ENCODE data around the gene ZNF76.
"Not testable (repeated sequence)": the region's sequence is repeated elsewhere in the genome, so short reads cannot be mapped to it uniquely, and the experiment has no call there.

Gene ZNF76

DNA sequence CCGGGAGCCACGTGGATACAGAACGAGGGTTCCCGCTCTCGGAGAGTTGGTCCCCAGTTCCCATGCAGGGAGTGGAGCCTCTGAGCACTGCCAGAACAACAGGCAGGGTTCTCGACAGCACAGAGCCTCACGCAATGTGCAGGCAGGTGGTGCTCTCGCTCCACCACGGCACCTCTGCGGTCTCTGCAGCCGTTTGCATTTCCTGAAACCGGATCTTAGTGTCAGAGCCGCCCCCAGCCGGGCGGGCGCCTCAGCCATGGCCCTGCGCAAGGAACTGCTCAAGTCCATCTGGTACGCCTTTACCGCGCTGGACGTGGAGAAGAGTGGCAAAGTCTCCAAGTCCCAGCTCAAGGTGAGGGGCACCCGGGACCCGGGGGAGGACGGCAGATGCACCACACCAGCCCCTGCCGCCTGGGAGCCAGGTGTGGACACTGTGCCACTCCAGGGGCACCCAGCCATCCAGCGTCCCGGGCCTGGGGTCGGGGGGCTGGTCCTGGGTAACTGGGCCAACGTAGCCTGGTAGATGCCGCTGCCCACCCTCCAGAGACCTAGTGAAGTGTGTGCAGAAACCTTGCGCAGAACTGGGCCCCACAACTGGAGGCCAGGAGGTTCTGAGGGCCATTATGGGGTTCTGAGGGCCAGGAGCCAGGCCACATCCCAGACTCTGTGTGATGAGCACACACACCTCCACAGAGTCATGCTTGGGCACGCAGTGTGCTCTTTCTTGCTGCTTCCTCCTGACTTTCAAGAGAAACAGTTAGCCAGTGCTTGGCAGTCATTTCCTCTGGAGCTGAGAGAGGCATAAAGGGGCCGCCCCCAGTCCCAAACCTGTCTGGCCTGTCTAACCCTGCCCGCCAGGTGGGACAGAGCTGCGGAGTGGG is 38.3 kb downstream of the ZNF76 start, which contains the start of gene DEF6:
TSS of gene DEF6 (plus strand) at position 218 of the 881 bp plus-strand sequence. CDS start at position 257, 39 bp downstream.
- in situ Hi-C loops (cut with HindIII; ENCODE audit: low sequenced_read_pairs) = no loop called here

DNA sequence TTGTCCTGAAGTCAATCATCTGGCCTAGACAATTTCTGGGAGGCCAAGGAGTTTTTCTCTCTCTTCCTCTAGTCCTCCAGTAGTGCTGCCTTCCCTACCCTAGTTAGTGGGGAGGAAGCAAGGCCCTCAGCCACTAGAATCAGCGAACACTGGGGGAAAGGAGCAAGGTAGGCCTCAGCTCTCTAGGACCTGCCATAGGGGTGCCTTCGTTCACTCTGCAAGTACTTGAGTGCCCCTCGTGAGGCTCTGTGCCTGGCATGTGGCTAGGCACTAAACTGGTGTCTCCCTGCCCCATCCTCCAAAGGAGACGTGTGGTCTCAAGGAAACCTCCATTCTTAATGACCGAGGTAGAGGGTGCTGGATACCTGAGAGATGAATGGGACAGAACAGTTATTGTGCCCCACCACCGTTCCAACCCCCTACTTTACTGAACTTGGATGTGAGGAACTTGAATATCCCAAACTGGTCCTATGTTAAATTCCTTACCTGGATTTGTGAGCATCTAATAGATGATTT is 39.1 kb downstream of the ZNF76 start:
- in situ Hi-C loops (cut with HindIII; ENCODE audit: low sequenced_read_pairs) = no loop called here

DNA sequence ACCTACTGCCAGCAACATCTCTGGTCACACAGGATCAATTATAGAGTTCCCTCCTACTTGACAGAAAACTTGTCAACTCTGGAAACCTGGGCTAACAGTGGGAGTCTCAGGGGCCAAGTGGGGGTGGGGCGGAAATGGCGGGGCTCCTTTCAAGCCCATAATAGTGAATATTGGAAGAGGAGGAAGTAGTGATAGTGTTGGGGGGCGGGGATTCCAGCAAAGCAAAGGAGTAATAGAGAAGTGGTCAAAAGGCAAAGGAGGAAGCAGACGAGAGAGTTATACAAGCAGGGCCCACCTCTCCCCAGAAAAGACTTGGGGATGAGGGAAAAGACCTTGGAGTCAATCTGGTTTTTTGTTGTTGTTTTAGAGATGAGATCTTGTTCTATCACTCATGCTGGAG is 40.1 kb downstream of the ZNF76 start:
- in situ Hi-C loops (cut with HindIII; ENCODE audit: low sequenced_read_pairs) = no loop called here

DNA sequence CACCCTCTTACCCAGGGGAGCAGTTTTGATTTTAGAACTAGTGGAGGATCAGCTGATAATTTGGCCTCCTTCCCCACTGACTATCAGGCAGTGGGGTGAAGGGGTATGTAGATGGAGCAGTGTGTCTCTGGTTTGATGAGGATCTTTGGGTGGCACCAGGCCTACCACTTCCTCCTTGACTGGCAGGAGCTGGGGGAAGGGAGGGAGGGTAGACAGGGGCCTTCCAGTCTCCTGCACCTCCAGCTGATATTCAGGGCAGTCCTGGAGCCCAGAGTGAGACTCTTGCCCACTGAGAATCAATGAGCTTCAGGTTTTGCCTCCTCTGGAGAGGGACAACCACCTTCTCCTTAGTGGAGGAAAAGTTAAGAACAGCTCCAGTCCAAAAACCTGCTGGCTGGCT is 41.3 kb downstream of the ZNF76 start:
- in situ Hi-C loops (cut with HindIII; ENCODE audit: low sequenced_read_pairs) = no loop called here

DNA sequence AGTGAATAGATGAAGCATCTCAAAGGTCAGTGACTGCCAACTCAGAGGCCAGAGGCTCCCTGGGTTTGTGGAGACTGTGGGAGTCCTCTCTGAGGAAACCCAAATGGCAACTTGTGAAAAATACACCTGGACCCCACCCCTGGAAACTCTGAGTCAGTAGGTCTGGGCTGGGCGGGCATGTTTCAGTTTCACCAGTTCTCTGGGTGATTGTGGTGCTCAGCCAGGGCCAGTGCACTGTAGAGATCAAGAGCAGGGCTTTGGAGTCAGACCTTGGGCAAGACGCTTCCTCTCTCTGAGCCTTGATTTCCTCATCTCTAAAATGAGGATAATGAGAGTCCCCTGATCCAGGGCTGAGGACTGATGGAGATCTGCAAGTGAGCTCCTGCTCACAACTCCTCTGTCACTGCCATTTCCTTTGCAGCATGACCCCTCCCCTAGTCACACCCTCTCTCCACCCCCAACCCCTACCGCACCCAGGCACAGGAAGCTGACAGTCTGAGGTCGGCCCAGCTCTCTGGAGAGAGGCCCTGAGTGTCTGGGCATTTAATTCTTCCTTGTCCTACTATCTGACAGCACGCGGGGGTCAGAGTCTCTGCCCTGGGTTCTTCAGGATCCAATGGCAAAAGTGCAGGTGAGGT is 43.2 kb downstream of the ZNF76 start:
- in situ Hi-C loops (cut with HindIII; ENCODE audit: low sequenced_read_pairs) = no loop called here

DNA sequence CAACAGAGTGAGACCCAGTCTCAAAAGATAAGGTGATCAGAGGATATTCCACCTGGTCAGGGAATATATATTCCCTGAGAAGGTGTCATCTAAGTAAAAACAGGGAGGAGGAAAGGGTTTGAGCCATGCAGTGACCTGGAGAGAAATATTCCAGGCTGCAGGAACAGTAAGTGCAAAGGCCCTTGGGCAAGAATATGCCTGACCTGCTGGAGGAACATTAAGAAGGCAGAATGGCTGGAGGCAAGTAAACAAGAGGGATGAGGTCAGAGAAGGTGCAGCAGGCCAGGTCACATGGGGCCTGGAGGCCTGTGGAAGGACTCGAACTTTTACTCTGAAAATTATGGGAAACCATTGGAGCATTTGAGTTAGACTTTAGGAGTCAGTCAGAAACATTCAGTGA is 44.8 kb downstream of the ZNF76 start:
- in situ Hi-C loops (cut with HindIII; ENCODE audit: low sequenced_read_pairs) = no loop called here

DNA sequence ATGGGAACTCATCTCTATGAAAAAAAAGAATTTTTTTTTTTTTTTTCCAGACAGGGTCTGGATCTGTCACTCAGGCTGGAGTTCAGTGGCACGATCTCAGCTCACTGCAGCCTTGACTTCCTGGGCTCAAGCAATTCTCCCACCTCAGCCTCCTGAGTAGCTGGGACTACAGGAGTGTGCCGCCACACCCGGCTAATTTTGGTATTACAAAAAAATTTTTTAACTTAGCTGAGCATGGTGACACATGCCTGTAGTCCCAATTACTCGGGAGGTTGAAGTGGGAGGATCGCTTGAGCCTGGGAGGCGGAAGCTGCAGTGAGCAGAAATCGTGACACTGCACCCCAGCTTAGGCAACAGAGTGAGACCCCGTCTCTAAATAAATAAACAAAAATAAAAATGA is 45.6 kb downstream of the ZNF76 start:
- in situ Hi-C loops (cut with HindIII; ENCODE audit: low sequenced_read_pairs) = no loop called here

DNA sequence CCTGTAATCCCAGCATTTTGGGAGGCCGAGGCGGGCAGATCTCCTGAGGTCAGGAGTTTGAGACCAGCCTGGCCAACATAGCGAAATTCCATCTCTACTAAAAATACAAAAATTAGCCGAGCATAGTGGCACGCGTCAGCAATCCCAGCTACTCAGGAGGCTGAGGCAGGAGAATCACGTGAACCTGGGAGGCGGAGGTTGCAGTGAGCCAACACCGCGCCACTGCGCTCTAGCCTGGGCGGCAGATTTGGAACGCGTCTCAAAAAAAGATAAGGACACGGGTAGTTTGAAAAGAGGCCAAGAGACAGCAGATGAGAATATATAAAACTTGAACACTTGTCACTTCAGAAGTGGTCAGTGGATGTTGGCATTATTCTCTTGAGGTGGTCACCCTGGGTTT is 47.6 kb downstream of the ZNF76 start:
- in situ Hi-C loops (cut with HindIII; ENCODE audit: low sequenced_read_pairs) = not testable (repeated sequence)

DNA sequence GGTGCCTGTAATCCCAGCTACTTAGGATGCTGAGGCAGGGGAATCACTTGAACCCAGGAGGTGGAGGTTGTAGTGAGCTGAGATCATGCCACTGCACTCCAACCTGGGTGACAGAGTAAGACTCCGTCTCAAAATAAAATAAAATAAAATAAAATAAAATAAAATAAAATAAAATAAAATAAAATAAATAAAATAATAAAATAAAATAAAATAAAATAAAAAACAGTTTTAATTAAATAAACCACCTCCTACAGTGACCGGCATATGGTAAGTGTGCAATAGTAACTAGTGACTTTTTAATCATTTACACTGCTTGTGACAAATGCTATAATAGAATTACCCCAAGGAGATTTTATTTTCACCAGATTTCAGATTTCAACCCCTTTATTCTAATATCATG is 49.0 kb downstream of the ZNF76 start:
- in situ Hi-C loops (cut with HindIII; ENCODE audit: low sequenced_read_pairs) = not testable (repeated sequence)

DNA sequence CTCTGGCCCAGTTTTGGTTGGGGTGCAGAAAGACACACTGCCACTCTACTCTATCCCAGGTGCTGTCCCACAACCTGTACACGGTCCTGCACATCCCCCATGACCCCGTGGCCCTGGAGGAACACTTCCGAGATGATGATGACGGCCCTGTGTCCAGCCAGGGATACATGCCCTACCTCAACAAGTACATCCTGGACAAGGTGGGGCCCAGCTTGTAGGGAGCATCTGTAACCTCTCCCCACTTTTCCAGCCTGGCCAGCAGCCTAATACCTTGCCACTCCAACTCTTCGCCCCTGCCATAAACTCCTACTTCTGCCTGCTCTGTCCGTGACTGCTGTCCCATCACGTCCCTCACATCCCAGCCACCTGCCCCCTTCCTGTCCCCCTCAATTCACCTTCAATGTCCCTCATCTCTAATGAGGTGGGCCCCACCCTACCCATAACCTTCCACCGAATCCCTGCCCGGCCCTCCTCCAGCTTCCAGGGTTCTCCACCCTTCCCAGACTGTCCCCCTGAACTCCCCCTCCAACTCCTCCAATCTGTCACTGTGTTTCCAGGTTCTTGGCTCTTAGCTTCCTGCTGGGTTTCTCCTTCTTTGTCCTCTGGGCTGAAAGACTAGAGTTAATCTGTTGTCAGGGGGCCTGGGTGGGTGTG is 50.2 kb downstream of the ZNF76 start:
- in situ Hi-C loops (cut with HindIII; ENCODE audit: low sequenced_read_pairs) = no loop called here

DNA sequence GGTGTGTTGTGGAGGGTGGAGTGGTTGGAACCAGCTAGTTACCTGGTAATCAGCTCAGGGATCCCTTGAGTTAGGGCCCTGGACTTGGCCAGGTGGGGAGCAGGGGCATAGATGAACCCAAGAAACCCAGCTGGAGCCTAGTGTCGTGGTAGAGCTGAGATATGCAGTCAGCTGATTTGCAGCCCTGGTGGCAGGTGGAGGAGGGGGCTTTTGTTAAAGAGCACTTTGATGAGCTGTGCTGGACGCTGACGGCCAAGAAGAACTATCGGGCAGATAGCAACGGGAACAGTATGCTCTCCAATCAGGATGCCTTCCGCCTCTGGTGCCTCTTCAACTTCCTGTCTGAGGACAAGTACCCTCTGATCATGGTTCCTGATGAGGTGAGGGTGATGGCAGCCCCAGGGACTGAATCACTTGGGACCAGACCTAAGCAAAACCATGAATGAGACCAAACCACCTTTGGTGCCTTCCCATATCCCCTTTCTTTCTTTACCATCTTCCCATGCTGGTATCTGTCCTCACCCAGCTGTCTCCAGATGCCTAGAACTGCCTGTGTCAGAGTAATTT is 50.8 kb downstream of the ZNF76 start:
- in situ Hi-C loops (cut with HindIII; ENCODE audit: low sequenced_read_pairs) = no loop called here

DNA sequence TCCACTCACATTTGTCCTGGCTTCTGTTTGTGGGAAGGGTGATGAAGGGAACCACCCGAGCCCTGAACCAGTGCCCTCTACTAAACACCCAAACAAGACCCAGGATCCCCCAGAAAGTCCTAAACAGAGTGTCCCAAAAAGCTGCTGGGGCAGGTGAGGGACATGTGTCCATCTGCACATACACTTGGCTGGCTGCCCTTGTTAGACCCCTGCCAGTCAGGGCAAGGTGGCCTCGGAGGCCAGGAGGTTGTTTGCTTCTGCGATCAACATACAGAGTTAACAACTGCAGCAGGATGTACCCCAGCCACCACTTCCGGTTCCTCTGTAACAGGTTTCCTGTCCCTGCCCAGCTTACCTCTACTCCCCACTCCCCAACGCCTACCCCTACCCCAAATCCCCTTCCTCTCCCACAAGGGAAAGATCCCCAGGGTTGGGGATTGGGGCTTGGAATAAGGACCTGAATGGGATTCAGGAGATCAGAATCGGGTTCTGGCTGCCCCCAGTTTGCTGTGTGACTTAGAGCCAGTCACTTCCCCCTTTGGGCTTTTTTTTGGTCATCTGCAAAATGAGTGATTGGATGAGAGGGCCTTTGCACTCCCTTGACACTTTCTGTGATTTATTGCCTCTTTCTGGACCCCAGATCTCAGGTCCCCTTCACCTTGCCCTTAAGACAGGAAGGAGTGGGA is 52.0 kb downstream of the ZNF76 start:
- in situ Hi-C loops (cut with HindIII; ENCODE audit: low sequenced_read_pairs) = no loop called here

DNA sequence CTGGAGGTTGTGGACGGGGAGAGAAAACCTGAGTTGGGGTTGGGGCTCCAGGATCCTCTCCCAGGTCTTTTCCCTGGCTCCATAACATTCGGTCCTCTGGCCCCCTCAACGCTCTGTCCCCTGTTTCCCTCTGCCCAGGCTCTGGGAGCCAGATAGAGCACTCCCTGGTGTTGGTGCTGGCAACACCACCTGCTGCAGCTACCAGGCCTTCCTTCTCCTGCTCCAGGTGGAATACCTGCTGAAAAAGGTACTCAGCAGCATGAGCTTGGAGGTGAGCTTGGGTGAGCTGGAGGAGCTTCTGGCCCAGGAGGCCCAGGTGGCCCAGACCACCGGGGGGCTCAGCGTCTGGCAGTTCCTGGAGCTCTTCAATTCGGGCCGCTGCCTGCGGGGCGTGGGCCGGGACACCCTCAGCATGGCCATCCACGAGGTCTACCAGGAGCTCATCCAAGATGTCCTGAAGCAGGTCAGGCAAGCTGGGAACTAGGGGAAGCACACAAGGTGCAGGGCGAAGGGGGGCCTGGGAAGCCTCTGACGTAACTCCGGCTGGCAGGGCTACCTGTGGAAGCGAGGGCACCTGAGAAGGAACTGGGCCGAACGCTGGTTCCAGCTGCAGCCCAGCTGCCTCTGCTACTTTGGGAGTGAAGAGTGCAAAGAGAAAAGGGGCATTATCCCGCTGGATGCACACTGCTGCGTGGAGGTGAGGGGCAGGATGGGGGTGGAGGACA is 52.7 kb downstream of the ZNF76 start:
- in situ Hi-C loops (cut with HindIII; ENCODE audit: low sequenced_read_pairs) = no loop called here

DNA sequence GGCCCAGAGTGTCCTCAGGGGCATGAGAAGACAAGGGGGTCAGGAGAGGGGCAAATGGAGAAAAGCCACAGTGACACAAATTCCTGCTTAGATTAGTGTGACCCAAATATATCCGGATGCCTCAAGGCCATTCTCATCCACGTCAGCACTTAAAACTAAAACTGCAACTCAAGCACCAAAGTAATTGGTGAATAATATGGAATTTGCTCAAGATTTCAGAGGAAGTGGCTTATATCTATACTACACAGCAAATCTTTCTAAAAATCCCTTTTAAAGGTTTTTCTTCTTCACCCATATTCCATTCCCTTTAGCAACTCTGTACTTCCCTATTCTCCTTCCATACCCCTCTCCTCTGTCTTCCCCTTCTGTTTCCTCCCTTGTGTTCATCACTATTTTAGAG is 53.3 kb downstream of the ZNF76 start:
- in situ Hi-C loops (cut with HindIII; ENCODE audit: low sequenced_read_pairs) = no loop called here

DNA sequence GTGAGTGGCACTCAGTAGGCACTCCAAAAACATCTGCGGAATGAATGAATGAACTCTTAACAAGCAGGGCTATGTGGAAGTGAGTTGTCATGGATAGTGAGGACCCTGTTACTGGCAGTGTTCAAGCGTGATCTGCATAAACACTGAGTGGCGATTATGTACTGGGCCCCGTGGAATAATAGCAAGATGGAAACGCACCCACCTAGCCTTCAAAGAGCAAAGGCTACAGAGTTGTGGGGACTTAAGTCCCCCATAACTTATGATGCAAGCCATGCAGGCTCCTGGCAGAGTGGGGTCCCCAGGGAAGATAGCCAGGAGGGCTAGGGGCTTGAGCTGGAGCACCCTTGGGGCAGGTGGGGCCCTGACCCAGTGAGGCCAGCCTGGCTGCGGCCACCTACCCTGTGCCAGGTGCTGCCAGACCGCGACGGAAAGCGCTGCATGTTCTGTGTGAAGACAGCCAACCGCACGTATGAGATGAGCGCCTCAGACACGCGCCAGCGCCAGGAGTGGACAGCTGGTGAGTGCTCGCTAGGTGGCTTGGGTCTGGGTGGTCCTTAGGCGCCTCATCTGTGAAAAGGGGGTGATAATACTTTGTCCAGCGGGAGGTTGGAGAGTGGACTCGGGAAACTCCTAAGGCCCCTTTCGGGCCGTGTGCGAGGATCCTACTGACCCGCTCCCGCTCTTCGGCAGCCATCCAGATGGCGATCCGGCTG is 58.1 kb downstream of the ZNF76 start:
- in situ Hi-C loops (cut with HindIII; ENCODE audit: low sequenced_read_pairs) = no loop called here

DNA sequence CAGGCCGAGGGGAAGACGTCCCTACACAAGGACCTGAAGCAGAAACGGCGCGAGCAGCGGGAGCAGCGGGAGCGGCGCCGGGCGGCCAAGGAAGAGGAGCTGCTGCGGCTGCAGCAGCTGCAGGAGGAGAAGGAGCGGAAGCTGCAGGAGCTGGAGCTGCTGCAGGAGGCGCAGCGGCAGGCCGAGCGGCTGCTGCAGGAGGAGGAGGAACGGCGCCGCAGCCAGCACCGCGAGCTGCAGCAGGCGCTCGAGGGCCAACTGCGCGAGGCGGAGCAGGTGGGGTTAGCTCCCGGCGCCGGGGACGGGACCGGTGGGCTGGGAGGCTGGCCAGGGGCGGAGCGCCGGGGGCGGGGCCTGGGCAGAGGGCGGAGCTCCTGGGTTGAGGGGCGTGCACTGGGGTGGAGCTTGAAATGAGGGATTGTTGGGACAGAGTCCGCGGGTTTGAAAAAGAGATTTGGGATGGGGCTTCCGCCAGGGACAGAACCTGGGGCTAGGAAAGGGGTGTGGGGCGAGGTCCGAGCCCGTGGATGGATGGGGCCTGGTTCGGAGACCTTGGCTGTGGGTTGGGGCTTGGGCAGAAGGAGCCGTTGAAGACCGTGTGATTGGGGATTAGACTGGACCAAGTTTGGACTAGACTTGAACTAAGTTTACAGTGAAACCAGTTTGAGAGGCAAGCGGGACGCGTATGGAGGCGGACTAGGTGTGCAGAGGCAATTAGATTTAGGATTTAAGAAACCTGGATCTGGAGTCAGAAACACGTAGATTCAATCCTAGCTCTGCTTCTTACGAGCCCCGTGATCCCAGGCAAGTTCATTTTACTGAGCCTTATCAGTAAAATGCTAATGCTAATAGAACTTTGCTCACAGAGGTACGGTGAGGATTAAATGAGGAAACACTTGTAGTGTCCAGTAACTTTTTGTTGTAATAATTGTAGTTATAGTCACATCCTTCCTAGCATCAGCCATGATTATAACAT is 58.9 kb downstream of the ZNF76 start:
- in situ Hi-C loops (cut with HindIII; ENCODE audit: low sequenced_read_pairs) = no loop called here

DNA sequence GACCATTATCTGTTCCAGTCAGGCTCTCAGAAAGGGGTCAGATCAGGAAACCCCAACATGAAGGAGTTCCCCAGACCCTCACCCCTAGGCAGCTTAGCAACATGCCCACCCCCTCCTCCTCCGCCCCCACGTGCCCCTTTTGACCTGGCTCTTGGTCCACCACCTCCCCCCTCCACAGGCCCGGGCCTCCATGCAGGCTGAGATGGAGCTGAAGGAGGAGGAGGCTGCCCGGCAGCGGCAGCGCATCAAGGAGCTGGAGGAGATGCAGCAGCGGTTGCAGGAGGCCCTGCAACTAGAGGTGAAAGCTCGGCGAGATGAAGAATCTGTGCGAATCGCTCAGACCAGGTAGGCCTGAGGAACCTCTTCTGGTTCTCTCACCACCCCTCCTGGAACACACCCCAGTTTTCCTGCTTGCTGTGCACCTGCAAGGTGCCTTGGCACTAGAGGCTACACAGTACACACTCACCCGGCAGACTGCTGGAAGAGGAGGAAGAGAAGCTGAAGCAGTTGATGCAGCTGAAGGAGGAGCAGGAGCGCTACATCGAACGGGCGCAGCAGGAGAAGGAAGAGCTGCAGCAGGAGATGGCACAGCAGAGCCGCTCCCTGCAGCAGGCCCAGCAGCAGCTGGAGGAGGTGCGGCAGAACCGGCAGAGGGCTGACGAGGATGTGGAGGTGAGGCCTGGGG is 60.0 kb downstream of the ZNF76 start:
- in situ Hi-C loops (cut with HindIII; ENCODE audit: low sequenced_read_pairs) = no loop called here

DNA sequence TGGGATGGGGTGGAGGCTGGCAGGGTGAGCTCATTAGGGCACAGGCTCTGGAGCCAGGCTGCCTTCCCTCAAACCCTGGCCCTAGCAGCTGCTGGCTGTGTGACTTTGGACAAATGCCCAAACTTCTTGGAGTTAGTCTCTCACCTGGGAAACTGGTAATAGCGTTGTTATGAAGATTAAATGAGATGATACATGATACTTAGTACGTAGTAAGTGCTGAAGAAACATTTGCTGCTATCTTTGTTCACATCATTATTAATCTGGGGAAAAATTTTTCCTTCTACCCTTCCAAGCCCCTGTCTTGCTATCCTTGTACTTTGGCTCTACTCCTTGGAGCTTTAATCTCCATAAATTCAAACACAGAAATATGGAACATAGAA is 60.5 kb downstream of the ZNF76 start:
- in situ Hi-C loops (cut with HindIII; ENCODE audit: low sequenced_read_pairs) = no loop called here
